ENCODE results near the gene EPHA6.
A peak's percentile ranks its signal among the peaks of the same experiment; 100 is the strongest.

EPHA6 gene

DNA sequence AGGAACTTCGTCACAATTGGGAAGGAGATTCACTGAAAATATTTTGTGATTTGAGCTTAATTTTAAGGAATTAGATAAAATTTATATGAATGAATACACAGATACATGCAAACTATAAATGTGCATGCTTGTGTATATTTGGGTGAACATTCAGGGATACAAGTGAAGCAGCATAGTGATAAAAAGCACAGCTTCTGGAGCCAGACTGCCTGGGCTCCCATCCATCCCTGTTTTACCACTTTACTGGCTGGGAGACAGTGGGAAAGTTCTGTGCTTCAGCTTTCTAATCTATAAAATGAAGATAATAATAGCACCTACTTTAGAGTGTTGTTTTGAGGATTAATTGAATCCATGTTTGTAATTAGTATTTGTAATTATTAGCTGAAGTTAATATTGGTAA lies 8.1 kb upstream of the EPHA6 start:
- no peak overlapping the region for H2AK5ac ChIP-seq (ENCODE audit: low read length)
- H3K27me3 ChIP-seq (ENCODE audit: insufficient read depth, low read length, poor library complexity) = no peaks in the 10 kb centered on the region
- no peak overlapping the region for H3K23ac ChIP-seq (ENCODE audit: low read length)
- no peaks in the 10 kb centered on the region for H3K79me1 ChIP-seq (ENCODE audit: low read length)
- no peak overlapping the region for H3K18ac ChIP-seq (ENCODE audit: low read length)
- DNase-seq = no peak
- H3K9ac ChIP-seq (ENCODE audit: low read length) = no peak overlapping the region
- H3K79me2 ChIP-seq (ENCODE audit: control insufficient read depth, insufficient read depth, low read length) = no peaks in the 10 kb centered on the region
- no peak overlapping the region for H3K4me3 ChIP-seq (ENCODE audit: low read length)
- no peak overlapping the region for H2BK120ac ChIP-seq (ENCODE audit: low read depth, low read length)
- H3K27ac ChIP-seq (ENCODE audit: low read depth, low read length) = no peak overlapping the region
- H3K4me1 ChIP-seq (ENCODE audit: control insufficient read depth, low read depth, low read length) = no peaks in the 10 kb centered on the region
- no peaks in the 10 kb centered on the region for H3K36me3 ChIP-seq (ENCODE audit: control insufficient read depth, insufficient read depth, low read length)
- no peak overlapping the region for H4K8ac ChIP-seq (ENCODE audit: low read depth, low read length)
- H3K56ac ChIP-seq (ENCODE audit: low read length) = no peak overlapping the region
- WGBS (ENCODE audit: extremely low coverage, insufficient coverage, low lambda C conversion rate) = no CpG with 5 or more reads among the region's 1 CpG
- no peak overlapping the region for H3K4me2 ChIP-seq (ENCODE audit: low read length)
- H3K4ac ChIP-seq (ENCODE audit: low read depth, low read length) = no peak overlapping the region
- no peak overlapping the region for H2BK15ac ChIP-seq (replicated peaks; ENCODE audit: low read depth)
- H2BK5ac ChIP-seq (ENCODE audit: low read length) = no peak overlapping the region
- no peak overlapping the region for H4K5ac ChIP-seq (ENCODE audit: low read length)

DNA sequence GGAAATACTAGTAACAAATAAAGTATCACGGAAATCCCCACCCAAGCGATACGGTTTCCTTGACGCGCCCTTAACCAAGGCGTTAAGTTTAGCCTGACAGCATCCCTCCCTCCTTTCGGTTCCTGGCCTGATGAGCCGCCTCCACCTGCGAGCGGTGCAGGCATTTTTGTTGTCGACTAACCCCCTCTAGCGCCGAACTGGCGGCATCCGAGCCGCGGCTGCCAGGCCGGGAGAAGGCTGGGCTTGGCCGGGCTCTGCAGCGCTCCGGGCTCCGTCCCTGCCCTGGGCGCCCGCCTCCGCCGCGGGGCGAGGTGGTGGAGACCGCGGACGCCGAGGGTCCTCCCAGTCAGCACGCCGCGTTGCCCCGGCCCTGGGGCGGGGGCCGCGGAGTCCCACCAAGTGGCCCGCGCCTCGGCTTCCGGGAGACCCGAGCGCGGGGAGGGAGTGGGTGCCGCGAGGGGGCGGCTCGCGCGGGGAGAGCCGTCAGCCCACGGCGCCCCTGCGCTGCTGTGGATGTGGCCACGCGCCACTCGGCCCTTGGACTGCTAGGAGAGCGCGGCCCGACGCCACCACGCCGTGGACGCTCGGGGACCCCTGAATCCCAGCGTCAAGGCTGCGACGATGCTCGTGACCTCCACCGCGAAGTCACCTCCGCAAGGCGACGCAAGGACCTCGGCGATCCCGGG lies 1.1 kb upstream of the EPHA6 start:
- Histone ChIP-seq H3K27me3 (ENCODE audit: insufficient read depth, low read length, poor library complexity) (peaks cover 4% of the 10 kb centered on the region), H3K4me2 (ENCODE audit: low read length) (peak overlapping the region; percentile 88), H3K9ac (ENCODE audit: low read length) (peak overlapping the region; percentile 66), H3K56ac (ENCODE audit: low read length) (peak overlapping the region; percentile 92), H2BK120ac (ENCODE audit: low read depth, low read length) (no peak overlapping the region), H3K27ac (ENCODE audit: low read depth, low read length) (no peak overlapping the region), H3K4me1 (ENCODE audit: control insufficient read depth, low read depth, low read length) (no peaks in the 10 kb centered on the region), H4K8ac (ENCODE audit: low read depth, low read length) (no peak overlapping the region), H3K18ac (ENCODE audit: low read length) (no peak overlapping the region), H3K79me2 (ENCODE audit: control insufficient read depth, insufficient read depth, low read length) (no peaks in the 10 kb centered on the region), H3K23ac (ENCODE audit: low read length) (peak overlapping the region; percentile 18), H3K4ac (ENCODE audit: low read depth, low read length) (no peak overlapping the region), H2BK5ac (ENCODE audit: low read length) (no peak overlapping the region), H3K4me3 (ENCODE audit: low read length) (peak overlapping the region; percentile 44), H4K5ac (ENCODE audit: low read length) (no peak overlapping the region), H2BK15ac (replicated peaks; ENCODE audit: low read depth) (no peak overlapping the region), H3K79me1 (ENCODE audit: low read length) (no peaks in the 10 kb centered on the region), H2AK5ac (ENCODE audit: low read length) (no peak overlapping the region), H3K36me3 (ENCODE audit: control insufficient read depth, insufficient read depth, low read length) (no peaks in the 10 kb centered on the region)
- no CpG with 5 or more reads among the region's 79 CpGs for WGBS (ENCODE audit: extremely low coverage, insufficient coverage, low lambda C conversion rate)
- DNase-seq = peak; percentile 92

DNA sequence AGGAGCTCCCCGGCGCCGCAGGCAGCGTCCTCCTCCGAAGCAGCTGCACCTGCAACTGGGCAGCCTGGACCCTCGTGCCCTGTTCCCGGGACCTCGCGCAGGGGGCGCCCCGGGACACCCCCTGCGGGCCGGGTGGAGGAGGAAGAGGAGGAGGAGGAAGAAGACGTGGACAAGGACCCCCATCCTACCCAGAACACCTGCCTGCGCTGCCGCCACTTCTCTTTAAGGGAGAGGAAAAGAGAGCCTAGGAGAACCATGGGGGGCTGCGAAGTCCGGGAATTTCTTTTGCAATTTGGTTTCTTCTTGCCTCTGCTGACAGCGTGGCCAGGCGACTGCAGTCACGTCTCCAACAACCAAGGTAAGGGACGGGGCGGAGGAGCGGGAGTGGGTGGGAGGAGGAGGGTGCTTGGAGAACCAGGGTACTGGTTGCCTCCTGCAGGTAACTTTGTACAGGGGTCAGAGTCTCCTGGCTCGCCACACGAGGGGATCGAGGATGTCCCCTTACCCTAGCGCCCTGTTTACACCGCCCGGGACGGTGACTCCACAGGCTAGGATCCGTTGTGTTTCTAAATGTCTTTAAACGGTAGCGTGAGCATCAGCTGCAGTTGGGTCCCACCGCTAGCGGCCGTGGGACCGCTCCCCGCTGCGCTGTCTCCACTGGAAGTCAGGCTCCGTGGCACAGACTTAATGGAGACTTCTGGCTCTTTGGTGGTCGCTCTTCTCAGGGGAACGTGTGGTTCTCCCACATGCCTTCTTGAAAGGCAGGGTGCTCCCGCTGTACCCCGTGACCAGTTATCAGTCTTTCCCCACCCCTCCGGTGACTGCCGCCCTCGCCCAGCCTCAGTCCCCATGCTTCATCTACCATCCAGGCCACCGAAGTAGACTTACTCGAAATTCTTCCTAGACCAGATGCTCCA lies 515 bp downstream of the EPHA6 start:
- Histone ChIP-seq H2BK5ac (ENCODE audit: low read length) (no peak overlapping the region), H3K56ac (ENCODE audit: low read length) (peak overlapping the region; percentile 10), H2BK120ac (ENCODE audit: low read depth, low read length) (no peak overlapping the region), H3K79me2 (ENCODE audit: control insufficient read depth, insufficient read depth, low read length) (no peaks in the 10 kb centered on the region), H2BK15ac (replicated peaks; ENCODE audit: low read depth) (no peak overlapping the region), H3K9ac (ENCODE audit: low read length) (no peak overlapping the region), H3K4ac (ENCODE audit: low read depth, low read length) (no peak overlapping the region), H3K18ac (ENCODE audit: low read length) (no peak overlapping the region), H3K23ac (ENCODE audit: low read length) (no peak overlapping the region), H3K4me3 (ENCODE audit: low read length) (peak overlapping the region; percentile 21), H3K4me2 (ENCODE audit: low read length) (peak overlapping the region; percentile 75), H3K36me3 (ENCODE audit: control insufficient read depth, insufficient read depth, low read length) (no peaks in the 10 kb centered on the region), H4K8ac (ENCODE audit: low read depth, low read length) (no peak overlapping the region), H4K5ac (ENCODE audit: low read length) (no peak overlapping the region), H3K4me1 (ENCODE audit: control insufficient read depth, low read depth, low read length) (no peaks in the 10 kb centered on the region), H3K79me1 (ENCODE audit: low read length) (no peaks in the 10 kb centered on the region), H3K27ac (ENCODE audit: low read depth, low read length) (no peak overlapping the region), H3K27me3 (ENCODE audit: insufficient read depth, low read length, poor library complexity) (peaks cover 4% of the 10 kb centered on the region), H2AK5ac (ENCODE audit: low read length) (no peak overlapping the region)
- peak; percentile 32 for DNase-seq
- WGBS (ENCODE audit: extremely low coverage, insufficient coverage, low lambda C conversion rate) = no CpG with 5 or more reads among the region's 50 CpGs

DNA sequence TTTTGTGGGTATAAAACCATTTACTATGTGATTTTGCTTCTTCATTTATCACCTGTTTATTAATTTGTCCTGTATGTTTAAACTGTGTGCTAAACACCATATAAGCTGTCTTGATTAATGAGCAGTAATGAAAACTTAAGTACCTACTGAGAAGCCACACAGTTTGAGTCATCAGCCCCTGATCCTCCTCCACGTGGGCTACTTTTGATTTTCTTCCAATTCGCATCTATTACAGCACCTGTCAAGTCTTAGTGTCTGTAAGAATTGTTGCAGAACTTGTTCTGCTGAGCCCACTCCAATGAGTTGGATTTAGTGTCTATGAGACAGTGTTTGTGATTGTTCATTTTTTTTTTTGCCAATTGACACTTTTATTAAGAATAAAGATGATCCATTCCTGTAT lies 16.8 kb downstream of the EPHA6 start:
- Histone ChIP-seq H2BK15ac (replicated peaks; ENCODE audit: low read depth) (no peak overlapping the region), H3K23ac (ENCODE audit: low read length) (no peak overlapping the region), H3K4ac (ENCODE audit: low read depth, low read length) (no peak overlapping the region), H3K9ac (ENCODE audit: low read length) (no peak overlapping the region), H3K79me2 (ENCODE audit: control insufficient read depth, insufficient read depth, low read length) (no peaks in the 10 kb centered on the region), H4K5ac (ENCODE audit: low read length) (no peak overlapping the region), H3K36me3 (ENCODE audit: control insufficient read depth, insufficient read depth, low read length) (no peaks in the 10 kb centered on the region), H2BK5ac (ENCODE audit: low read length) (no peak overlapping the region), H2AK5ac (ENCODE audit: low read length) (no peak overlapping the region), H3K56ac (ENCODE audit: low read length) (no peak overlapping the region), H3K79me1 (ENCODE audit: low read length) (no peaks in the 10 kb centered on the region), H3K18ac (ENCODE audit: low read length) (no peak overlapping the region), H4K8ac (ENCODE audit: low read depth, low read length) (no peak overlapping the region), H3K4me3 (ENCODE audit: low read length) (no peak overlapping the region), H2BK120ac (ENCODE audit: low read depth, low read length) (no peak overlapping the region), H3K27ac (ENCODE audit: low read depth, low read length) (no peak overlapping the region), H3K27me3 (ENCODE audit: insufficient read depth, low read length, poor library complexity) (no peaks in the 10 kb centered on the region), H3K4me1 (ENCODE audit: control insufficient read depth, low read depth, low read length) (no peaks in the 10 kb centered on the region), H3K4me2 (ENCODE audit: low read length) (no peak overlapping the region)
- DNase-seq = no peak
- WGBS (ENCODE audit: extremely low coverage, insufficient coverage, low lambda C conversion rate) = no CpG with 5 or more reads among the region's 2 CpGs

DNA sequence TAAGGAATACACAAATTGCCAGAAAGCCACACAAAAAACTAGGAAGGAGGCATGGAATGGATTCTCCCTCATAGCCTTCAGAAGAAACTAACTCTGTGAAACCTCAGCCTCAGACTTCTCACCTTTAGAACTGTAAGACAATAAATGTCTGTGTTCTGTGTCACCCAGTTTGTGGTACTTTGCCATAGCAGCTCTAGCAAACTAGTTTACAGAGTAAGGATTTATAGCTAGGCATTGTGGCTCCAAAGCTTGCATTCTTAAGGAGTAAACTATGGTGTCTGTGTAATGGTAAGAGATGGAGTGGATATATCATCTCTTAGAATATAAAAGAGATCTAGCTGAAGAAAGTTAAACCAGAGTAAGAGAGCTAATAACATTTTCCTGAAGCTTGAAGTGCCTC lies 18.9 kb downstream of the EPHA6 start:
- no peak overlapping the region for H4K8ac ChIP-seq (ENCODE audit: low read depth, low read length)
- no peaks in the 10 kb centered on the region for H3K79me1 ChIP-seq (ENCODE audit: low read length)
- no peak overlapping the region for H3K9ac ChIP-seq (ENCODE audit: low read length)
- no peak overlapping the region for H2BK15ac ChIP-seq (replicated peaks; ENCODE audit: low read depth)
- no peaks in the 10 kb centered on the region for H3K27me3 ChIP-seq (ENCODE audit: insufficient read depth, low read length, poor library complexity)
- no peak overlapping the region for H2BK120ac ChIP-seq (ENCODE audit: low read depth, low read length)
- no peak overlapping the region for H3K27ac ChIP-seq (ENCODE audit: low read depth, low read length)
- no peak overlapping the region for H3K56ac ChIP-seq (ENCODE audit: low read length)
- no peak overlapping the region for H3K4ac ChIP-seq (ENCODE audit: low read depth, low read length)
- no peaks in the 10 kb centered on the region for H3K79me2 ChIP-seq (ENCODE audit: control insufficient read depth, insufficient read depth, low read length)
- no peak overlapping the region for H3K18ac ChIP-seq (ENCODE audit: low read length)
- no peak overlapping the region for H3K4me2 ChIP-seq (ENCODE audit: low read length)
- H3K23ac ChIP-seq (ENCODE audit: low read length) = no peak overlapping the region
- DNase-seq = no peak
- no peaks in the 10 kb centered on the region for H3K4me1 ChIP-seq (ENCODE audit: control insufficient read depth, low read depth, low read length)
- H2AK5ac ChIP-seq (ENCODE audit: low read length) = no peak overlapping the region
- no peak overlapping the region for H4K5ac ChIP-seq (ENCODE audit: low read length)
- H3K36me3 ChIP-seq (ENCODE audit: control insufficient read depth, insufficient read depth, low read length) = no peaks in the 10 kb centered on the region
- H3K4me3 ChIP-seq (ENCODE audit: low read length) = no peak overlapping the region
- H2BK5ac ChIP-seq (ENCODE audit: low read length) = no peak overlapping the region
